Fibroblast of upper back skin (primary cell): Measurements from ENCODE around the gene L3MBTL4.
"Not testable (repeated sequence)": the region's sequence is repeated elsewhere in the genome, so short reads cannot be mapped to it uniquely, and the experiment has no call there.

Source experiments
- DNase-seq: peaks from one replicate; pipeline ENCODE4 v3.0.0-alpha.2; 2013

The L3MBTL4 gene

GRCh38 chr18:6297875-6298274 lies 116.8 kb downstream of the L3MBTL4 start:
- DNase-seq, result no peak

GRCh38 chr18:6294148-6294784 lies 120.4 kb downstream of the L3MBTL4 start:
- no peak for DNase-seq

- no peak for DNase-seq
Measured at GRCh38 chr18:6289843-6290242, 124.9 kb downstream of the L3MBTL4 start.

- no peak for DNase-seq
Measured at GRCh38 chr18:6286585-6286984, 128.1 kb downstream of the L3MBTL4 start.

GRCh38 chr18:6284761-6285160 lies 129.9 kb downstream of the L3MBTL4 start:
- DNase-seq, result no peak

- DNase-seq, result no peak
Measured at GRCh38 chr18:6284300-6284699, 130.4 kb downstream of the L3MBTL4 start.

- DNase-seq, result no peak
Measured at GRCh38 chr18:6281874-6282273, 132.8 kb downstream of the L3MBTL4 start.

- DNase-seq, result no peak
Measured at GRCh38 chr18:6280211-6280743, 134.4 kb downstream of the L3MBTL4 start.

GRCh38 chr18:6279308-6279707 lies 135.4 kb downstream of the L3MBTL4 start:
- DNase-seq, result no peak

GRCh38 chr18:6273423-6273822 lies 141.3 kb downstream of the L3MBTL4 start:
- no peak for DNase-seq

GRCh38 chr18:6272144-6272543 lies 142.6 kb downstream of the L3MBTL4 start:
- DNase-seq, result not testable (repeated sequence)

GRCh38 chr18:6271585-6271984 lies 143.1 kb downstream of the L3MBTL4 start:
- DNase-seq, result no peak

- DNase-seq, result no peak
Measured at GRCh38 chr18:6270771-6271216, 143.9 kb downstream of the L3MBTL4 start.

- DNase-seq, result no peak
Measured at GRCh38 chr18:6269660-6270332, 144.9 kb downstream of the L3MBTL4 start.

GRCh38 chr18:6266212-6266611 lies 148.5 kb downstream of the L3MBTL4 start:
- no peak for DNase-seq

- no peak for DNase-seq
Measured at GRCh38 chr18:6261938-6262337, 152.8 kb downstream of the L3MBTL4 start.

- DNase-seq, result not testable (repeated sequence)
Measured at GRCh38 chr18:6259324-6259723, 155.4 kb downstream of the L3MBTL4 start.

GRCh38 chr18:6257950-6258349 lies 156.8 kb downstream of the L3MBTL4 start:
- no peak for DNase-seq

GRCh38 chr18:6256521-6256920 lies 158.2 kb downstream of the L3MBTL4 start:
- no peak for DNase-seq

GRCh38 chr18:6255886-6256285 lies 158.8 kb downstream of the L3MBTL4 start:
- no peak for DNase-seq

- DNase-seq, result no peak
Measured at GRCh38 chr18:6255116-6255705, 159.5 kb downstream of the L3MBTL4 start.

GRCh38 chr18:6254456-6254855 lies 160.3 kb downstream of the L3MBTL4 start:
- DNase-seq, result no peak

- DNase-seq, result no peak
Measured at GRCh38 chr18:6251084-6251483, 163.6 kb downstream of the L3MBTL4 start.

- no peak for DNase-seq
Measured at GRCh38 chr18:6249788-6250187, 164.9 kb downstream of the L3MBTL4 start.
